ENCODE results near the gene UCMA.

GRCh38 chr10:13184276-13184675 lies 49.9 kb downstream of the UCMA start:
- no peak for TF ChIP-seq CTCF (conservative IDR thresholded peaks at IDR 0.05)
- no peak for TF ChIP-seq ZFX (IDR thresholded peaks at IDR 0.05)
